ENCODE results near the gene AGAP1.

DNA sequence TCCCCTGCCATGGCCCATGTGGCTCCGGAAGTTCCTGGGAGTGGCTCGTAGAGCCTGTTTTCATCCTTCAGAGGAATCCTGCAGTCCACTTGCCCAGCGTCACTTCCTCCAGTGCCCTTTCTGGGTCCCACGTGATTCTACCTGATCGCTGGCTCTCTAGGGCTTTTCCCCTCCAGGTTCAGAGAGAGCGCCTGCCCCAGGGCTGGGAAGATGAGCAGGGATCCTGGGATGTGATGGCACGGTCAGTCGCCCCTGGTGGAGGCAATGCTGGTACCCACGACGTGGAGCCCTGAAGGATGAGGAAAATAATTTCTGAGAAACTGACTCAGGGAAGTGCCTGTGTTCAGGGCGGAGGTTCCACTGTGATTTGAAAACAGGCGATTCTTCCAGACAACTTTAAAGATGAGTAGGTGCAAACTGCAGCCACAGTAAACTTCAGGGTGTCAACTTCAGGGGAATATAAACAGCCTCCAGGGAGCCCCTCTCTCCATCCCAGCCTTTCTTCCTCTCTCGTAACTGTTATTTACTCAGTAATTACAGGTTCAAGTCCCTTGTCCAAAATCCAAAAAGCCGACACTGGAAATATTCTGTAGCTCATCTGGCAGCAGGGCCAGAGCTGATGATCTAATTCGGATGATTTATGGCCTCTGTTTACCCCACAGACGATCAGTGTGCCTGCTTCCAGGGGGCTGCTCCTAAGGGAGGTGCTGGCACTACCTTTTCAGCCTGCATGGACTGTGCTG is 105.9 kb downstream of the AGAP1 start:
- no peak for TF ChIP-seq CTCF (IDR thresholded peaks at IDR 0.05)
- TF ChIP-seq POLR2A (IDR thresholded peaks at IDR 0.05) = no peak

Measured in thyroid gland (tissue), 4 donors.